K562 (cell line): ENCODE results near the gene SEC14L1. TPM values are rescaled to one million over a fixed set of nuclear protein-coding genes. Genes with fewer than 3 reads are reported as not detected.
A peak's percentile ranks its signal among the peaks of the same experiment; 100 is the strongest.

Source experiments
- L3MBTL2 ChIP-seq: fragments of 450-650 bp; IDR thresholded peaks from 2 replicates; pipeline ENCODE4 v1.6.1; 2016; ENCODE audit warnings: mild to moderate bottlenecking, moderate library complexity
- polyA plus RNA-seq, 8 experiments: library from polyadenylated mRNA; depleted of rRNA in 4 of 8; stranded (reverse) in 5 of 8; unstranded in 3 of 8; fragments of >200 nt; fragmentation: Nextera tagmentation in 2 of 8; fragmentation: Illumina TruSeq in 1 of 8; extraction: Ambion mirVana in 2 of 8; extraction: Trizol in 1 of 8; gene quantifications; 2 replicates each; pipeline versions ENCODE4 v1.2.1 to v1.2.3, GENCODE V29; 2011 to 2014; ENCODE audit warnings: inconsistent platforms in 1 of 8, missing spikeins in 1 of 8
- total RNA-seq, 7 experiments: library from RNA; depleted of rRNA in 6 of 7; stranded (reverse); fragments of >200 nt in 6 of 7; fragmentation: Illumina TruSeq in 2 of 7; extraction: Trizol in 2 of 7; gene quantifications; 2 replicates each; pipeline versions ENCODE4 v1.2.1 to v1.2.3, GENCODE V29; 2011 to 2021; ENCODE audit warnings: low replicate concordance in 1 of 7
- TF ChIP-seq, protein P1 (sequence below): fragments of 450-650 bp; IDR thresholded peaks from 2 replicates; pipeline ENCODE4 v1.6.1; 2016; ENCODE audit warnings: mild to moderate bottlenecking, moderate library complexity
- TF ChIP-seq, protein P2 (sequence below), 2 experiments: IDR thresholded peaks; 2 replicates each; pipeline ENCODE4 v1.6.1; 2011; ENCODE audit warnings: borderline replicate concordance in 1 of 2, control low read depth in 1 of 2, low read depth in 1 of 2, low read length in 1 of 2, mild to moderate bottlenecking in 1 of 2, mixed read lengths in 1 of 2, moderate library complexity in 1 of 2; ENCODE audit not compliant: insufficient read depth in 1 of 2, insufficient read length in 1 of 2, poor library complexity in 1 of 2, severe bottlenecking in 1 of 2; ENCODE audit errors: extremely low read depth in 1 of 2
- TF ChIP-seq, protein P3 (sequence below): sonication (generic); formaldehyde crosslinking; IDR thresholded peaks from 2 replicates; pipeline ENCODE4 v1.8.1; 2022; ENCODE audit warnings: missing genetic modification reagents

Gene SEC14L1
- total and polyA plus RNA-seq, 9 of the 15 experiments (the other 6 are each of a cell fraction or from before 2014, with no cell fraction given) = 3.1 to 39.7 (median 15.2) TPM

DNA sequence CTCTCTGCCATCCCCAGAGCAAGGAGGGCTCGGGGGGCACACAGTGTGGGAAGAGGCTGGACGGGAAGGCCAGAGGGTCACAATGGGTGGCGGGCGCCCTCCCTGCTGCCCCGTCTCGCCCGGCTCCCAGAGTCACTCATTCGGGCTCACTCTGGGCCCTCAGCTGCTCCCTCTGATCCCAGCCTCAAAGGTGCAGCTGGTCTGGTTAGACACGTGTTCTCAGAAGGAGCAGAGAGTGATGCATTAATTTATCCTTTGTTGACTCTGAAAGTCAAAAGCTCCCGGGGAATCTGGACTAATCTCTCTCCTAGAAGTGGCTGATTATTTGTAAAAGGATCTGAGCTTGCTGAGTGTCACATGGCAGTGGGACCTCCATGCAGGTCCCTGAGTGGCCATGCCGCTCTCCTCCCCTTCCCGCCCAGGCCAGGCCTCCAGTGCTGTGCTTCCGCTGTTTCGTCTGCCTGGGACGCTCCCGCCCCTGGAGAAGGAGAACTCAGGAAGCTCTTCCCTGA, 87.5 kb downstream of the SEC14L1 start (continued):
- TF ChIP-seq, protein P1, sequence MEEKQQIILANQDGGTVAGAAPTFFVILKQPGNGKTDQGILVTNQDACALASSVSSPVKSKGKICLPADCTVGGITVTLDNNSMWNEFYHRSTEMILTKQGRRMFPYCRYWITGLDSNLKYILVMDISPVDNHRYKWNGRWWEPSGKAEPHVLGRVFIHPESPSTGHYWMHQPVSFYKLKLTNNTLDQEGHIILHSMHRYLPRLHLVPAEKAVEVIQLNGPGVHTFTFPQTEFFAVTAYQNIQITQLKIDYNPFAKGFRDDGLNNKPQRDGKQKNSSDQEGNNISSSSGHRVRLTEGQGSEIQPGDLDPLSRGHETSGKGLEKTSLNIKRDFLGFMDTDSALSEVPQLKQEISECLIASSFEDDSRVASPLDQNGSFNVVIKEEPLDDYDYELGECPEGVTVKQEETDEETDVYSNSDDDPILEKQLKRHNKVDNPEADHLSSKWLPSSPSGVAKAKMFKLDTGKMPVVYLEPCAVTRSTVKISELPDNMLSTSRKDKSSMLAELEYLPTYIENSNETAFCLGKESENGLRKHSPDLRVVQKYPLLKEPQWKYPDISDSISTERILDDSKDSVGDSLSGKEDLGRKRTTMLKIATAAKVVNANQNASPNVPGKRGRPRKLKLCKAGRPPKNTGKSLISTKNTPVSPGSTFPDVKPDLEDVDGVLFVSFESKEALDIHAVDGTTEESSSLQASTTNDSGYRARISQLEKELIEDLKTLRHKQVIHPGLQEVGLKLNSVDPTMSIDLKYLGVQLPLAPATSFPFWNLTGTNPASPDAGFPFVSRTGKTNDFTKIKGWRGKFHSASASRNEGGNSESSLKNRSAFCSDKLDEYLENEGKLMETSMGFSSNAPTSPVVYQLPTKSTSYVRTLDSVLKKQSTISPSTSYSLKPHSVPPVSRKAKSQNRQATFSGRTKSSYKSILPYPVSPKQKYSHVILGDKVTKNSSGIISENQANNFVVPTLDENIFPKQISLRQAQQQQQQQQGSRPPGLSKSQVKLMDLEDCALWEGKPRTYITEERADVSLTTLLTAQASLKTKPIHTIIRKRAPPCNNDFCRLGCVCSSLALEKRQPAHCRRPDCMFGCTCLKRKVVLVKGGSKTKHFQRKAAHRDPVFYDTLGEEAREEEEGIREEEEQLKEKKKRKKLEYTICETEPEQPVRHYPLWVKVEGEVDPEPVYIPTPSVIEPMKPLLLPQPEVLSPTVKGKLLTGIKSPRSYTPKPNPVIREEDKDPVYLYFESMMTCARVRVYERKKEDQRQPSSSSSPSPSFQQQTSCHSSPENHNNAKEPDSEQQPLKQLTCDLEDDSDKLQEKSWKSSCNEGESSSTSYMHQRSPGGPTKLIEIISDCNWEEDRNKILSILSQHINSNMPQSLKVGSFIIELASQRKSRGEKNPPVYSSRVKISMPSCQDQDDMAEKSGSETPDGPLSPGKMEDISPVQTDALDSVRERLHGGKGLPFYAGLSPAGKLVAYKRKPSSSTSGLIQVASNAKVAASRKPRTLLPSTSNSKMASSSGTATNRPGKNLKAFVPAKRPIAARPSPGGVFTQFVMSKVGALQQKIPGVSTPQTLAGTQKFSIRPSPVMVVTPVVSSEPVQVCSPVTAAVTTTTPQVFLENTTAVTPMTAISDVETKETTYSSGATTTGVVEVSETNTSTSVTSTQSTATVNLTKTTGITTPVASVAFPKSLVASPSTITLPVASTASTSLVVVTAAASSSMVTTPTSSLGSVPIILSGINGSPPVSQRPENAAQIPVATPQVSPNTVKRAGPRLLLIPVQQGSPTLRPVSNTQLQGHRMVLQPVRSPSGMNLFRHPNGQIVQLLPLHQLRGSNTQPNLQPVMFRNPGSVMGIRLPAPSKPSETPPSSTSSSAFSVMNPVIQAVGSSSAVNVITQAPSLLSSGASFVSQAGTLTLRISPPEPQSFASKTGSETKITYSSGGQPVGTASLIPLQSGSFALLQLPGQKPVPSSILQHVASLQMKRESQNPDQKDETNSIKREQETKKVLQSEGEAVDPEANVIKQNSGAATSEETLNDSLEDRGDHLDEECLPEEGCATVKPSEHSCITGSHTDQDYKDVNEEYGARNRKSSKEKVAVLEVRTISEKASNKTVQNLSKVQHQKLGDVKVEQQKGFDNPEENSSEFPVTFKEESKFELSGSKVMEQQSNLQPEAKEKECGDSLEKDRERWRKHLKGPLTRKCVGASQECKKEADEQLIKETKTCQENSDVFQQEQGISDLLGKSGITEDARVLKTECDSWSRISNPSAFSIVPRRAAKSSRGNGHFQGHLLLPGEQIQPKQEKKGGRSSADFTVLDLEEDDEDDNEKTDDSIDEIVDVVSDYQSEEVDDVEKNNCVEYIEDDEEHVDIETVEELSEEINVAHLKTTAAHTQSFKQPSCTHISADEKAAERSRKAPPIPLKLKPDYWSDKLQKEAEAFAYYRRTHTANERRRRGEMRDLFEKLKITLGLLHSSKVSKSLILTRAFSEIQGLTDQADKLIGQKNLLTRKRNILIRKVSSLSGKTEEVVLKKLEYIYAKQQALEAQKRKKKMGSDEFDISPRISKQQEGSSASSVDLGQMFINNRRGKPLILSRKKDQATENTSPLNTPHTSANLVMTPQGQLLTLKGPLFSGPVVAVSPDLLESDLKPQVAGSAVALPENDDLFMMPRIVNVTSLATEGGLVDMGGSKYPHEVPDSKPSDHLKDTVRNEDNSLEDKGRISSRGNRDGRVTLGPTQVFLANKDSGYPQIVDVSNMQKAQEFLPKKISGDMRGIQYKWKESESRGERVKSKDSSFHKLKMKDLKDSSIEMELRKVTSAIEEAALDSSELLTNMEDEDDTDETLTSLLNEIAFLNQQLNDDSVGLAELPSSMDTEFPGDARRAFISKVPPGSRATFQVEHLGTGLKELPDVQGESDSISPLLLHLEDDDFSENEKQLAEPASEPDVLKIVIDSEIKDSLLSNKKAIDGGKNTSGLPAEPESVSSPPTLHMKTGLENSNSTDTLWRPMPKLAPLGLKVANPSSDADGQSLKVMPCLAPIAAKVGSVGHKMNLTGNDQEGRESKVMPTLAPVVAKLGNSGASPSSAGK = 0 out of 2 replicates have a peak, but pooled peaks have one; percentile 26
- TF ChIP-seq, protein P2, sequence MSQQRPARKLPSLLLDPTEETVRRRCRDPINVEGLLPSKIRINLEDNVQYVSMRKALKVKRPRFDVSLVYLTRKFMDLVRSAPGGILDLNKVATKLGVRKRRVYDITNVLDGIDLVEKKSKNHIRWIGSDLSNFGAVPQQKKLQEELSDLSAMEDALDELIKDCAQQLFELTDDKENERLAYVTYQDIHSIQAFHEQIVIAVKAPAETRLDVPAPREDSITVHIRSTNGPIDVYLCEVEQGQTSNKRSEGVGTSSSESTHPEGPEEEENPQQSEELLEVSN (IDR thresholded peaks at IDR 0.05; ENCODE audit: borderline replicate concordance in 1 of 2, extremely low read depth in 1 of 2, insufficient read depth in 1 of 2, insufficient read length in 1 of 2, low read depth in 1 of 2, low read length in 1 of 2, poor library complexity in 1 of 2, severe bottlenecking in 1 of 2) = peak; percentile 32 to 65
- TF ChIP-seq L3MBTL2 = peak; percentile 59
- TF ChIP-seq, protein P3, sequence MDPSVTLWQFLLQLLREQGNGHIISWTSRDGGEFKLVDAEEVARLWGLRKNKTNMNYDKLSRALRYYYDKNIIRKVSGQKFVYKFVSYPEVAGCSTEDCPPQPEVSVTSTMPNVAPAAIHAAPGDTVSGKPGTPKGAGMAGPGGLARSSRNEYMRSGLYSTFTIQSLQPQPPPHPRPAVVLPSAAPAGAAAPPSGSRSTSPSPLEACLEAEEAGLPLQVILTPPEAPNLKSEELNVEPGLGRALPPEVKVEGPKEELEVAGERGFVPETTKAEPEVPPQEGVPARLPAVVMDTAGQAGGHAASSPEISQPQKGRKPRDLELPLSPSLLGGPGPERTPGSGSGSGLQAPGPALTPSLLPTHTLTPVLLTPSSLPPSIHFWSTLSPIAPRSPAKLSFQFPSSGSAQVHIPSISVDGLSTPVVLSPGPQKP (CRISPR knock-in tag) = no peak
